DMS79 treated with DMSO at 0.1 percent for 48 hours (cell line): Measurements from ENCODE around the gene CHST6.
"Not testable (repeated sequence)": the region's sequence is repeated elsewhere in the genome, so short reads cannot be mapped to it uniquely, and the experiment has no call there.

Source experiments
- DNase-seq: peaks from one replicate; lab custom pipeline; 2025; lab: John Stamatoyannopoulos, UW

Gene CHST6

GRCh38 chr16:75495076-75495674, at the start of gene CHST6:
Gene CHST6, minus strand, starts transcription at chr16:75495441. Its CDS starts 15,613 bp downstream, at chr16:75479828.
- DNase-seq: no peak

- DNase-seq: not testable (repeated sequence)
Observed at GRCh38 chr16:75542462-75542861, 47.2 kb upstream of the CHST6 start.

DNA sequence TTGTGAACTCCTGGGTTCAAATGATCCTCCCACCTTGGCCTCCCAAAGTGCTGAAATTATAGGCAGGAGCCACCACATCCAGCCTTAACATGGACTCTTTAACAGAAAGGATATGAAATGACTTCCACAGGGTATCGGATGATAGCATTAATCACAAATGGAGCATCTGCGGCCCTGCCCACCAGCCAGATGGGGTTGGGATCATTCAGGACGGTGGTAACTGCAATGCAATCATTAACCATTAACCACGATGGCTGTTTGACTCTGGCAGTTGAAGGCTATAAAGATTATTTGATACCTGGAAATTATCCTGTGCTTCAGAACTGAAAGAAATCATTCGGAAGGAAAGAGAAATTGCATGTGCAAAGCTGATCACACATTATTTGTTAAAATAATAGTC, 46.0 kb upstream of the CHST6 start:
- DNase-seq: no peak

GRCh38 chr16:75538882-75539565, 43.8 kb upstream of the CHST6 start:
- not testable (repeated sequence) for DNase-seq

GRCh38 chr16:75537776-75538175, 42.5 kb upstream of the CHST6 start:
- DNase-seq: no peak

DNA sequence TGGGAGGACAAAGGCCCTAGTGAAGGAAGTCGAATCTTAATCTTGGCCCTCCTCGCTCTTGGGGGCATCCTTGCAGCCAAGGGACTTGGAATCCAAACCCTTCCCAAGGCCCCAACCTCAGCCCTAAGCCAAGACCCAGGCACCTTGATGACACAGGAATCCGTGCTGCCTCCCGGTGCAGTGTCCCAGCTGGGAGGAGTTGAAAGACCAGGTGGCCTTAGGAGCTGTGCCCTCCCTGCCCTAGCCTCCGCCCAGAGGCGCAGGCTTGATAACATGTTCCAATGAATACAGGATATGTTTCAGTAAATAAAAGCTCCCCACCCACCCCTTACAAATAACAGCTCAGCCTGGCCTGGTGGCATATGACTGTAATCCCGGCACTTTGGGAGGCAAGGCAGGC, 40.7 kb upstream of the CHST6 start, which contains the start of gene CHST5:
CHST5 (minus strand) TSS at position 208 of the 400 bp plus-strand sequence. CDS start 5,724 bp downstream, outside the sequence.
- DNase-seq: no peak

GRCh38 chr16:75535211-75535843, 40.1 kb upstream of the CHST6 start:
- no peak for DNase-seq

- DNase-seq: no peak
Observed at GRCh38 chr16:75534560-75535205, 39.4 kb upstream of the CHST6 start.

GRCh38 chr16:75532791-75533190, 37.5 kb upstream of the CHST6 start:
- no peak for DNase-seq

- DNase-seq: no peak
Observed at GRCh38 chr16:75532142-75532765, 37.0 kb upstream of the CHST6 start.

GRCh38 chr16:75529959-75530358, 34.7 kb upstream of the CHST6 start:
- DNase-seq: no peak

GRCh38 chr16:75529056-75529905, 34.0 kb upstream of the CHST6 start:
- no peak for DNase-seq

DNA sequence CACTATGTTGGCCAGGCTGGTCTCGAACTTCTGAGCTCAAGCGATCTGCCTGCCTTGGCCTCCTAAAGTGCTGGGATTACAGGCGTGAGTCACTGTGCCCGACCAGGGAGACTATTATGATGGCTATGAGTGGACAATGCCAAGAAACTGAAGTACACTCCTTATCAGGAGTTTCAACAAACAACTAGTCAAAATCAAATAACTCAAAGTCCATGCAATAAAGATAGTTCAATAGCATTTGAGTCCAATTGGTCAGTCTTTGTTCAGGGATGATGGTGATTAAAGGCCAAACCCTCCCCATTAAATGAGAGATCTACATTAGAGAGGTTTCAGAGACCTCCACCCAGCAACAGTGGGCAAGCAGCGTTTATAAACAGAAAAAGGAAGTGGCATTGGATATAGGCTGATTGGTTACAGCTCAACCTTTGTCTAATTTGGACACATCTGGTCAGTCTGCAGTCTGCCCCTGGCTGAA, 32.6 kb upstream of the CHST6 start:
- no peak for DNase-seq

- no peak for DNase-seq
Observed at GRCh38 chr16:75526032-75526790, 31.0 kb upstream of the CHST6 start.

GRCh38 chr16:75519175-75519574, 23.9 kb upstream of the CHST6 start:
- no peak for DNase-seq

DNA sequence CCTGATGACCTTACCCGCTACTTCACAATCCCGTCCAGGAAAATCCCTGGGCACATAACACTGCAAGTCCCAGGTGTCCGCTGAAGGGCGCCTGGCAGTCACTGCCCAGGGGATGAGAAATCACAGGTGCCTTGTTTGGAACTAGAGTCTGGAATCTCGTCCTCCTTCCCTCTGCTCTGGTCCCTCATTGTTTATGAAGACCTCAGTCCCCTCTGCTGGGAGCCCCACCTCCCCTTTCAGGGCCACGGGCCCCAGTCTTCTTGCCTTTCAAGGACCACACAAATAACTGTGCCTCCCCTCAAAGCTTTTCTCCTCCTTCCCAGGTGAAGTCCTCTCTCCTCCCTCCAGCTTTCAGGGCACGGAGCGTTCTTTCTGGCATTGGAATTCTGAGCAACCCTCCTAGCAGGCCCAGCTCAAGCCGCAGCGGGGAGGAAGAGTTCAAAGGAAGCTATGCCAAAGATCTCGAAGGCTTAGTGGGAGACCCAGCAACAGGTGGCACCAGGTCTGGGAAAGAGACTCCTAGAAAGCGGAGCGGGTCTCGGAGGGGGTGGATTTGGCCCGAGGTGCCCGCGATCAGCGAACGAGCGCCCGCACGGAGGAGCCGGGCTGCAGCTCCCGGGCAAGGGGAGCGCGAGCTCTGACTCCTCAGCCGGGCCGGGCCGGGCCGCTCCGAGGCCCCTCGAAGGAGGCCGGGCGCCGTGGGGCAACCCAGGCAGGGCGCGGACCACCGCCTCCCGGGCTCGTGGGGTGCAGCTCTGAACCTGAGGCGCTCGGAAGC, 21.1 kb upstream of the CHST6 start:
- not testable (repeated sequence) for DNase-seq

DNA sequence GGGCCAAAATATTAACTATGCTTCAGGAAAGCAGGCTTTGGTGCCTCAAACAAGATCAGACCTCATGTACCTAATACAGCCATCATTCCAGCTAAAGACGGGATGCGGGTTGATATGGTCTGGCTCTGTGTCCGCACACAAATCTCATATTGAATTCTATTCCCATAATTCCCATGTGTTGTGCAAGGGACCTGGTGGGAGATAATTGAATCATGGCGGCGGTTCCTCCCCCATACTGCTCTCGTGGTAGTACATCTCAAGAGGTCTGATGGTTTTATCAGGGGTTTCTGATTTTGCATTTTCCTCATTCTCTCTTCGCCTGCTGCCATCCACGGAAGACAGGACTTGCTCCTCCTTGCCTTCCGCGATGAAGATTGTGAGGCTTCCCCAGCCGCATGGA, 19.1 kb upstream of the CHST6 start:
- DNase-seq: no peak

GRCh38 chr16:75506574-75506973, 11.3 kb upstream of the CHST6 start:
- no peak for DNase-seq

DNA sequence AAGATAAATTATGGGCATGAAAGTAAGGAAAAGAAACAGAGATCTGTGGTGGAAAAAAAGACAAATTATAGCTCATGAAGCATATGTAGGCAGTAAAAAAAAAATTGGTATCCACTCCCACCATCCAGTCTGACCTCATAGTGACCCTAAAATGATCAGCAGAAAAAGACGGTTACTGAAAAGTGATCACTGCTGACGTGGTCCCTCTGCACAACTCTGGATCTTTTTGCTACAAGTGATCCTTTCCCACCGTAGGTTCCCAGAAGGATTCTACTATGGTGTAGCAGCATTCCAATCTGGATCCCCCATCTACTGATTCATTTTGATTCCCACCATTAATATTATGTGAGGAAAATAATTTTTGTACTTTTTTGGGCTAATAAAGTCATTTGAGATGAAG, 10.9 kb upstream of the CHST6 start:
- DNase-seq: no peak

- no peak for DNase-seq
Observed at GRCh38 chr16:75503801-75504200, 8.6 kb upstream of the CHST6 start.
